HL-60/S4 treated with retinoic acid at 250 ng/mL for 4 days and 3 days (cell line): ENCODE data around the gene CDK5RAP2.

ENCODE experiments used
- in situ Hi-C: fragments of 300-500 bp; cut with MboI; formaldehyde crosslinking; loops from 2 replicates; pipeline ENCODE4 v1.7.0; 2022; ENCODE audit warnings: low sequenced_read_pairs

CDK5RAP2 gene

DNA sequence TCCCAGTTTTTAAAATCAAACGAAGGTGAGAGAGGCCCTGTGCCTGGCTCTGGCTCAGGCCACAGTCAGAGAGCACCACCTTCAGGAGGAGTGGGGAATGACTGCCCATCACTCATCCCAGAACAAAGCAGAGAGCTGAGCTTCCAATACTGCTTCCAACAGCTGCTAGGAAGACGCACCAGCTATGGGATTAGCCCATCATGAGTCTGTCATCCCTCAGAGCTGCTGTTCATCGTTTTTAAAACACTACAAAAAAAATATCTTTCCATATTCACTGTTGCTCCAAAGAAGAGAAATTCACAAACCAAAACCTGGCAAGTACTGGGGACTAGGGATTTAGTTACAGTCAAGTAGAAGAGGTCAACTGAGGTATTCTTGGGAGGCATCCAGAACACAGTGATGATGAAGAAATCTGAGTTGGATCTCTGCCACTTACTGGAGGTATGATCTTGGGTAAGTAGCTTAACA is 102.4 kb downstream of the CDK5RAP2 start:
- in situ Hi-C loops = no loop called here

DNA sequence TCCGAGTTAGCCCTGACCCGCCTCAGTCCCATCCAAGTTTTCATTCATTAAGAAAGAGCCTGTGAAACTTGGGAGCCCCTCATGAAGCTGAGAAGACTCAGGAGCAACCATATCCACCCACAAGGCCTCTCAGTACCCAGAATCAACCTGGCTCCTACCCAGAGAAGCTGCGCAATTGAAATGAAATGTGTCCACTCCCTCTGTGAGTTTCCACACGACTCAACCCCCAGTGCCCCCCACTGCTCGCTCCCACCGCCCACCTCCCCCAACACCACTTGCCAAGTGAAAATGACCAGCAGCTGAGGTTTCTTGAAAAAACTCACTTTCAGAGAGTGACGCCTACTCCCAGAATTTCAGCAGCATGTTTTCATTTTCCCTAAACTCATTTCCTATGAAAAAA is 104.6 kb downstream of the CDK5RAP2 start:
- in situ Hi-C loops = no loop called here

DNA sequence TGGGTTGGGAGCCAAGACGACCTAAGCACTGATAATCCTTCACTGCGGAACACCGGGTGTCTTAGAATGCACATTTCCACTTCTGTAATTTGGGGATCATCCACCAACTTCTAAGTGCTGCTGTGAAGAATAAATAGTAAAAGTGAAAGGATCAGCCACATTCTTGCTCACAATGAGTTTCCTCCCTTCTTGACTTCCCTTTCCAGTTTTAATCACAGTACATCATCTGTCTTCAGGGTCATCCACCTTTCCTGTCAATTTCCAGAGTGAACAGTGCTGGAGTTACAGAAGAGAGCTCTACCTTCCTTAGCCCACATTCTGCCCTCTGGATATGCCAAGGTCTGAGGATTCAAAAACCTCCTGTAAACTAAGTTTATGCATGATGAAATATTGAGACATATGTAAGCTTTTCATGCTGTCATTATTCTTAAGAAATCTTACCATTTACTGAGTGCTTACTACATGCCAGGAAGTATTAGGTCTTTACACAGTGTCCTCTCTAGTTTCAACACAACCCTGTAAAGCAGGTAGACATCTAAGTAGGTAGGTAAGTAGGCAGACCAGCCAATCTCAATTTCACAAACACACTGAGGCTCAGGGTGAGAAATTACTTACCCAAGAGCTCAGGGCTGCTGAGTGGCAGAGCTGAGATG is 105.2 kb downstream of the CDK5RAP2 start:
- in situ Hi-C loops = loop anchor here (25.0 kb wide), 1 partner anchor 912 kb away; no protein-coding TSS in a partner anchor

DNA sequence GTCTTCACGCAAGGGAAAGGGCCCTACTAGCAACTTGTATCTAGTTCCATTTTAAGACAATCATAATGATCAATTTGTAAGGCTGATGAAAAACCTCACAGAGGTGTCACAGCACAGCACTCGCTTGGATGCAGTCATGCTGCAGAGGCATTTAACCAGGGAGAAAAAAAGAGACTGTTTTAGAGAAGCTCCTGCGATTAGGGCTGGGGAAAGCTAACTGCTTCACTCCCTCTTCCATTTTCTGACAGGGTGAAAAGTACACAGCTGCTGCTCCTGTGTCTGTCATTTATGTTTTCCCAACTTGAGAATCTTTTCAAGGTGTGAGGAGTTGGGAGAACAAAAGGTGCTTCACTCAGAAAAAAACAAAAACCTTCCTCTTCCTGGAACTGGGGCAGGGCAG is 106.4 kb downstream of the CDK5RAP2 start:
- in situ Hi-C loops = loop anchor here (25.0 kb wide), 1 partner anchor 911 kb away; no protein-coding TSS in a partner anchor

DNA sequence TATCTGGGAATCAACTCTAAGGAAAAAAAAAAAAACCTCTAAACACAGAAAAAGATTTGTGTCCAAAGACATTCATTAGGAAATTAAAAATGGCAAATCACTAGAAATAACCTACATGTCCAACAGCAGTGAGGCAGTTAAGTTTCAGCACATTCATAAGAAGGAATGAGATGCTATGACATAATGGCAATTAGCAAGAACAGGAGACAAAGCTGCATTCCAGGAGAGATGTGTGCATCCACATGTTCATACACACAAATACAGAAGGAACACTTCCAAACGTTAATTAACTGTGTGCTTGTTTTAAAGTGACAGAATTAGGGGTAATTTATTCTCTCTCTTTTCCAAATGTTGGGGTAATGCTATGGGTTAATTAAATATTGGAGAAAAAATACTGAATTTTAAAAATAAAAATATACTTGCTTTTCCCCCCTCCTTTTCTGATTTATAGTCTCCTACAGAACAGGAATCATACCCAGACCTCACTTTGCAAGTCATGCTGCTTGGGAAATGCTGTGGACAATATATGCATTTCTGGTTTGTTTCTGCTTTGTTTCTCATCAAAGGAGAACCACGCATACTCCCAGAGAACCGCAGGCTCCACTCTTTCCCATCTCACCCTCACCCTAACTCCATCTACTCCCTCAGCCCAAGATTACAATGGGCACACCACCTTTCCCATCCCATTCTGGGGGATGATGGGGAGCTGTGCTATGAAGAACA is 114.1 kb downstream of the CDK5RAP2 start:
- in situ Hi-C loops = loop anchor here (25.0 kb wide), 1 partner anchor 904 kb away; no protein-coding TSS in a partner anchor

DNA sequence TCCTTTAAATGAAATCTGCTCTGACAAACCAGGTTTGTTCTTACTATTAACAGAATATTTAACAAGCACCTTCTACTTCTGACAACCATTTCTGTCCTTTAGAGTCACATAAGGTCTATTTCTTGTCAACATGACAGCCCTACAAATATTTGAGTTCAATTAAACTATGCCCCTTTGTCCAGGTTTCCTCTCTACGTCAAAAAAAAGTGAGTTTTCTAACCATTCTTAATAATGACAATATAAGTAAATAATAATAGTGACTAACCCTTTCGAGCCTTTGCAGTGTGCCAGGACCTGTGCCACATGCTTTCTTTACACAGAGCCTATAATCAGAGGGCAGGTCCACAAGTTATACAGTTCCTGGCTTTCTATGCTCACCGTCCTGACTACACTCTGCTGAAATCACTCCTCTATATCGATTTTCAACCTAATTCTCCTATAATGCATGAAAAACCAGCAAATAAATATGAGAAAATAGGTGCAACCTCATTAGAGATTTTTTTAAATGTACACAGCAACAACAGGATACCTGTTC is 115.0 kb downstream of the CDK5RAP2 start:
- in situ Hi-C loops = loop anchor here (25.0 kb wide), 1 partner anchor 903 kb away; no protein-coding TSS in a partner anchor

DNA sequence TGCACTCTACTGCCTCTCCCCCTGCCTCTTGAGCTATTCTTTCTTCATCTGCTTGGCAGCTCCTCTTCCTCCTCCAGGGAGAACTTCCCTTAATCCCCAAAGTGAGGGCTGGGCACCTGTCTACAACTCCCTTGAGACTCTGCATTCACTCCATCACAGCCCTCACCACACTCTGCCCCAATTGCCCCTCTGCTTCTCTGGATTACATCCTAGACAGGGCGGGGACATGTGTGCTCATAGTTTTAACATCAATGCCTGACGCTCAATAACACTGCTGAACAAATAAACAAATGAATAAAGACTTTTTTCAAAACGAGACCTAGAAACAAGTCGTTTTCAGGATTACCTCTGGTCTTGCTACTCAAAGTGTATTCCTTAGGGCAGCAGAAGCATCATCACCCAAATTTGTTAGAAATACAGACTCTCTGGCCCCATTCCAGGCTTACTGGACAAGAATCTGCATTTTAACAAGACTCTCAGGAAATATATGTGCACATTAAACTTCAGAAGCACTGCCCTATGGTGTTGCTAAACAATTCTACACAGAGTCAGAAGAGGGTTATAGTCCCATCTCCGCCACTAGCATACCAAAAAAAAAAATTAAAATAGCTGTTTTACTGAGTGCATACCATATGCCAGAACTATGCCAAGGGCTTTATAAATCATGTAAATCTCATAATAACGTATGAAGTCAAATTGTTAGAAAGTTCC is 115.6 kb downstream of the CDK5RAP2 start:
- in situ Hi-C loops = loop anchor here (25.0 kb wide), 1 partner anchor 902 kb away; no protein-coding TSS in a partner anchor

DNA sequence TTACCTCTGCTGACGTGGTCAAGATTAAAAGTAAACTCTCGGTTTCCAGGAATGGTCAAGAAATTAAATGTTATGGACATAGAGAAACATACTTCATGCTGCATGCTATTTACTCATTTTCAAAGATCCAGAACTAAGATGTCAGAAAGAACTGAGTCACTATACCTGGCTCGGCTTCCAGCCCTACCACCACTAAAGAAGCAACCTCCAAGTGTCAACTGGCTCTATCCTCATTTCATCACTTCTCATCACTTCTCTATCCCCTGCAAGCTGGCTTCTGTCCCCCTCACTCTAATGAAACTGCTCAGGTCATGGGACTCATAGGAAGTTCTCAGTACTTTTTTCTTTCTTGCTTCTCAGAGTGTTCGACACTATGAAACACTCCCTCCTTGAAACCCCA is 116.2 kb downstream of the CDK5RAP2 start:
- in situ Hi-C loops = loop anchor here (25.0 kb wide), 1 partner anchor 901 kb away; no protein-coding TSS in a partner anchor

DNA sequence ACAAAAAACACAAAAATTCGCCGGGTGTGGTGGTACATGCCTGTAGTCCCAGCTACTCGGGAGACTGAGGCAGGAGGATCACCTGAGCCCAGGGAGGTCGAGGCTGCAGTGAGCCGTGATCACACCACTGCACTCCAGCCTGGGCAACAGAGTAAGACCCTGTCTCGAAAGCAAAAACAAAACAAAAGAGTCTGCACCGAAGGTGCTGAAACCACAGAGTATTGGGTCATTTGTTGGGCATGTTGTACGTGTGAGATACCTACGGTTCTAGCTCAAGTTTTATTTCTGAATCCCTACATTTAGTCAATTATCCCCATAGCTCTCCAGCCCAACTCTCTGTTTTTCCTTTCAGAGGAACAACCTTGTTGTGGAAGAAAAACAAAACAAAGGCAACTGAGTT is 118.3 kb downstream of the CDK5RAP2 start:
- in situ Hi-C loops = loop anchor here (25.0 kb wide), 1 partner anchor 899 kb away; no protein-coding TSS in a partner anchor

DNA sequence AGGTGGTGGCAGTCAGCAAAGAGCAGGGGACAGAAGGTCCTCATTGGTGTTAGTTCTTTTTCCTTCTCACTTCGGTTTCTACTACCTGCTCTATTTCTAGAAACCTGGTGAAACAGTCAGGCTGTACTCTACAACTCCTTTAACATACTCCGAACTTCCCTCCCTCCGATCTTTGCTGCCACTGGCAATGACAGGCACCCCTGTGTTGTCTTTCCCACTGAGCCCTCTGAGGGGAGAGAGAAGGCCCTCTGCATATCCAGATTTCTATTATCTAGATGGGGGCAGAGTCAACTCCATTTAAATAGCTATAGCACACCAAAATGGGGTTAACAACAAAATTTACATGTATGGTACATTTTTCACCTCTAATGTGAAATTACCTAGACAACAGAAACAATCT is 123.7 kb downstream of the CDK5RAP2 start:
- in situ Hi-C loops = loop anchor here (25.0 kb wide), 1 partner anchor 894 kb away; no protein-coding TSS in a partner anchor

DNA sequence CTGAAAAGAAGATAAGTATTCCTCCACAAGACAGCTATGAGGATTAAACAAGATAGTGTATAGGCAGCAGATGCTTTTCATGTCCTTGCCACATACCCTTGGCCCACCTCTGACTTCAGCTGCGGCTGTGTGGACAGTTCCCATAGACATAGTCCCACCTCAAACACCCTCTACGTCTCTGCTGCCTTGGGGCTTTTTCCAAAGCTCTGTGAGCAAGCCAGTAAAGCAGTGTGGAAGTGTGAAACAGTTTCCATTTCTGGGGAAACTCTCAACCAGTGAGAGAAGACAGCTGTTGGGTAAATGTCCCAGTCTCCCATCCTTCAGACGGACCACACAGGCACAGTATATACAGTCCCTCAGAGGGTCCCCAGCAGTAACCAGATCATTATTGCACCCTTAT is 125.5 kb downstream of the CDK5RAP2 start:
- in situ Hi-C loops = loop anchor here (25.0 kb wide), 1 partner anchor 892 kb away; no protein-coding TSS in a partner anchor

DNA sequence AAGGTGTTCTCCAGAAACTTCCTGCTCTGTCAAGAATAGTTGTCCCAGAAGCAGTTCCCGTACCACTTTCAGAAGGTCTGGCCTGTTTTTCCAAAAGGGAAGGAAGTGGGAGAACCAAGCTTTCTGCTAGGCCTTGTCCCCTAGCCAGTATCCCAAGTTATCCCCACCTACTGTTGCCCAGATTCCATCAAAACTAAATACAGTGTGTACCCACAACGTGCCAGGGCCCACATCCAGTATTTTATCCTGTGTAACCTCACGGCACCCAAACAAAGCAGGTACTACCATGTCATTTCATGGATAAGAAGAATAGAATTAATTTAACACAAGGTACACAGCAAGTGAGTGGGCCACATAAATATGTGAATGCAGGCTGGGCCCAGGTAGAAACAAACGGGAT is 126.2 kb downstream of the CDK5RAP2 start:
- in situ Hi-C loops = loop anchor here (25.0 kb wide), 1 partner anchor 891 kb away; no protein-coding TSS in a partner anchor

DNA sequence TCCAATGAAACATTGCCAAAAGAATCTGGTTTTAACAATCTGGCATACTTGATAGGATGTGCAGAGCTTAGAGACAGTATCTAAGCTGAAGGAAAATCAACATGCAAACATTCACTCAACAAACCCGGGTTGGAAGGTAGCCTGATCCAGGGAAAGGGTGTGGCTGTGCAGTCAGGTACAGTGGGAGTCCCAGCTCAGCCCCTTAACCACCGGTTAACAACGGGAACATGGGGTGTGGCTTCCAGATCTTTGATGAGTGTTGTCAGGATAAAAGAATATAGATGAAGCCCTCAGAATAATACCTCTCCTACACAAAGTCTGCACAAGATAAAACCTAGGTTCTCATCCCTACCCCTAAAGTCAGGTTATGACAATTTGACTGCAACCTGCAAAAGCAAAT is 127.3 kb downstream of the CDK5RAP2 start:
- in situ Hi-C loops = loop anchor here (25.0 kb wide), 1 partner anchor 890 kb away; no protein-coding TSS in a partner anchor

DNA sequence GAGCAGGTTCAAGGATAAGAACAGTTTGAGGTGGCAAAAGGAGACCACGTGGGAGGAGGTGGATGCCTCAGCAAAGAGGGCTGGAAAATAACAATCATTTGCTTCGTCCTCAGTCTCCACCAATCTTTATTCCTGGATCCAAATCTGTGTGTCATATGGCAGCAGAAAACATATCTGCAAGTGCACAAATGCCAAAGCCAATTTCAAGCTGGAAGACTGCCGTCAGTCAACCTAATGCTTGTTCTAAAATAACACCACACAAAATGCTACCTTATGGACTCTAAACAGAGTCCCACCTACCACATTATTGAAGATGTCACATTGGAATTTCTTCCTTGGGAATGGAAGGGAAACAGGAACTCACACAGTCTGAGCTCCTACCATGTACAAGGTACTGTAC is 129.1 kb downstream of the CDK5RAP2 start:
- in situ Hi-C loops = loop anchor here (25.0 kb wide), 1 partner anchor 889 kb away; no protein-coding TSS in a partner anchor

DNA sequence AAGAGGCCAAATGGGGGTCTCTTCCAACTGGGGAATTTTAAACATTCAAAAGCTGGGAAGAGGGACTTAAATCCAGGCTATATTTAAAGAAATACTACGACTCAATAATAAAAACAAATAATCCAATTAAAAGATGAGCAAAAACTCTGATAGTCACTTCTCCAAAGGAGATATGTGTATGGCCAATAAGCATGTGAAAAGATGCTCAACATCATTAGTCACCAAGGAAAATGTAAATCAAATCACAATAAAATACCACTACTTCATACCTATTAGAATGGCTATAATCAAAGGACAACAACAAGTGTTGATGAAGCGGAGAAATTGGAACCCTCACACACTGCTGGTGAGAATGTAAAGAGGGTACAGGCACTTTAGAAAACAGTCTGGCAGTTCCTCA is 130.4 kb downstream of the CDK5RAP2 start:
- in situ Hi-C loops = no loop called here

DNA sequence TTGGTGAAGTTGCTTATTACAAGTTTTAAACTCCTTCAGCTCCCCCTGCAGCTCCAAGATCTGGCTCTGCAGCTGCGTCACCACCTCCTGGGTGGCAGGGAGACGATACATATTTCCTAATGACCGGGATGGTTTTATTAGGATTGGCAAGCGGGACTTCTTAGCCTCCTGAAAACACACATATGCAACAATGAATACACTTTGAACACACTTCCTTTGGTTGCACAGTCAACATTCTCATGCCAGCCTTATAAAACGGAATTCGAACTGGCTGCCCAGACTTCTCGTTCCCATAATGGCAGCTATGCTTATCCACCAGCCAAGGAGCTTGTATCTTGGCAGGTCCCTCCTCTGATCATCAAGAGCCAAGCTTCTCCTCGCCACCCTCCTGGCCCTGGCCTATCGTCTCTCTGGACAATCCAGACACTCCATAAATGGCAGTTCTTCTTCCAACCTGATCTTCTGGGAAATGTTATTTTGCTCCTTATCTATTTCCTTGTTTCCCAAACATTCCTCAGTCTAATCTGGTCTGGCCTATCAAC is 131.9 kb downstream of the CDK5RAP2 start:
- in situ Hi-C loops = no loop called here

DNA sequence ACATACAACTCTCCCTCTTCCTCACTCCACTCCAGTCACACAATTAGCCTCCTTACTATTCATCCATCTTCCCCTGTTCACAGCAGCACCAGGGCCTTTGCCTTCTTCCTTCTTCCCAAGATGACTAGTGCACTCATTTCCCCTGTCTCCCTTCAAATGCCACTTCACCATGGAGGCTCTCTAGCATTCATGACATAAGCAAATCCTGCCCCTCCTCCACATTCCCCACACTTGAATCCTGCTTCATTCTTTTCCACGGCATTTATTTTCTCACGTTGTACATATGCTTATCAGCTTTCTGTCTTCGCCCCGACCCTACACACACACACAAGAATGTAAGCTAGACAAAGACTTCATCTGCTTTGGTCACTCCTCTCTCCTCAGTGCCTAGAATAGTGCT is 133.3 kb downstream of the CDK5RAP2 start:
- in situ Hi-C loops = no loop called here

DNA sequence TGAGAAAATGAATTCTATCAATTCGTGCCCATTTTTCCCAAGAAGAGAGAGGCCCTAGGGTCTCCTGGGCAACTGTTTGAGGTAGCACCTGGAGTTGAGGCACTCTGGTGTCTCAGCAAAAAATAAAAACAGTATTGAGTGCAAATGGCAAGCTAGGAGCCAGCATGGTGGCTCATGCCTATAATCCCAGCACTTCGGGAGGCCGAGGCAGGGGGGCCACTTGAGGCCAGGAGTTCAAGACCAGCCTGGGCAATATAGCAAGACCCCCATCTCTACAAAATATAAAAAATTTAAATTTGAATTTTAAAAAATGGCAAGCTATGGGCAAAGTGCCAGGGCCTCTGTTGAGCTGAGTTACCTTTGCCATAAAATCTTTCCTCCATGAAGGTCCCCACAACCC is 136.0 kb downstream of the CDK5RAP2 start:
- in situ Hi-C loops = no loop called here

DNA sequence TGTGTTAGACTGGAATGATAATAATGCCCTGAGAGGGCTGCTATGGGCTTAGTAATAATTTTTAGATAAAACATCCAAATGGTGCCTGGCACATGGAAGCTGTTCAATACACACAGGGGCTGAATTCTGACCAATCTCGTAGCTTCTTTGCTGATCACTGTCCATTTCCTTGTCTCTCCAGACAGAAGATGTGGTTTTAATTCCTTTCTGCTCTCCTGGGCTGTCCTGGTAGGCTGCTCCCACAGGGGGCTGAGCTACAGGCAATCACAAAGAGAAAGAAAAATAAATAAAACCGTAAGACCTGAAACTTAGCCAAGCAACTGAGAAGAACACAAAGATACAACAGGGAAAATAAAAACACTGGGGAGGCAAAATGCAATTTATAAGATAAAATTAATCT is 136.5 kb downstream of the CDK5RAP2 start:
- in situ Hi-C loops = no loop called here

DNA sequence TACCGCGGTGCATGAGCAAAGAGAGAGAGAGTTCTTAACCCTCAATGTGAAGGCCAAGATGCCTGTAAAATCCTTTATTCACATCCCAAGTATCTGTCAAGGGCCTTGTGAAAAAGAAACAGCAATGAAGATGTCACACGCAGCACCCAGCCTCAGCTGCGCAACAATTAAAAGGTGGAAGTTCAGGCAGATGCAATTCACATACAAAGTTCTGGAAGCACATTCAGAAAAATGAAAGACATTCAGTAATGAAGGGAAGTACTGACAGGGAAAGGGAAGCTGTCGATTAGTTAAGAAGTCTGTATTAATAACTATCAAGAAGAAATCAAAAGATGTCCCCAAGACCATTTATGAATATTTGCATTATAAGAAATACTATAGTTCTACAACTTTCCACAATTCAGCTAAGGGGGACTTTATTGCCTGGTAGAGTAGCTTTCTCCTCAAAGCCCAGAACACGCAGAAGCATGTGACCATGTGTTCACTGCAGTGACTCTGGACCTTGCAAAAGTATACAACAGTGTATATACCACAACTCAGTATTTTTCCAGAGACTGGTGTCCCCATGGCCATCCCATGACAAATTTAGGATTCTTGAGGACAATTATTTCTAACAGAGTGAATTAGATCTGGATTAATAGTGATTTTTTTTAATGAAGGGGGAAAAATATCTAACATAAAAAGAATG is 137.5 kb downstream of the CDK5RAP2 start:
- in situ Hi-C loops = no loop called here
